NCI-H2171 (cell line): ENCODE measurements around the gene XRCC3.
"Not testable (repeated sequence)": the region's sequence is repeated elsewhere in the genome, so short reads cannot be mapped to it uniquely, and the experiment has no call there.

Experiments used
- DNase-seq: peaks from one replicate; lab custom pipeline; 2025; lab: John Stamatoyannopoulos, UW

XRCC3 gene

GRCh38 chr14:103693515-103693914 is 21.7 kb downstream of the XRCC3 start:
- DNase-seq = no peak

GRCh38 chr14:103692871-103693270 is 22.4 kb downstream of the XRCC3 start:
- DNase-seq = no peak

- DNase-seq = no peak
These were observed 23.1 kb downstream of the XRCC3 start for GRCh38 chr14:103692159-103692558.

GRCh38 chr14:103691655-103692054 is 23.6 kb downstream of the XRCC3 start:
- DNase-seq = not testable (repeated sequence)

- DNase-seq = no peak
These were observed 24.9 kb downstream of the XRCC3 start for GRCh38 chr14:103690332-103690731.

GRCh38 chr14:103688906-103689902 is 26.0 kb downstream of the XRCC3 start:
- no peak for DNase-seq

GRCh38 chr14:103688441-103688840 is 26.8 kb downstream of the XRCC3 start:
- no peak for DNase-seq

- DNase-seq = no peak
These were observed 27.5 kb downstream of the XRCC3 start for GRCh38 chr14:103687712-103688111.

- DNase-seq = no peak
These were observed 28.3 kb downstream of the XRCC3 start for GRCh38 chr14:103686831-103687485.

- no peak for DNase-seq
These were observed 29.7 kb downstream of the XRCC3 start for GRCh38 chr14:103685276-103686211.

- no peak for DNase-seq
These were observed 30.4 kb downstream of the XRCC3 start for GRCh38 chr14:103684871-103685270.

- no peak for DNase-seq
These were observed 30.8 kb downstream of the XRCC3 start for GRCh38 chr14:103684471-103684870.

- no peak for DNase-seq
These were observed 32.1 kb downstream of the XRCC3 start for GRCh38 chr14:103683139-103683538.

- no peak for DNase-seq
These were observed 34.6 kb downstream of the XRCC3 start for GRCh38 chr14:103680491-103681231.

GRCh38 chr14:103679351-103679750 is 35.9 kb downstream of the XRCC3 start:
- DNase-seq = no peak

GRCh38 chr14:103676881-103677675 is 38.2 kb downstream of the XRCC3 start:
- DNase-seq = no peak

GRCh38 chr14:103675957-103676356 is 39.3 kb downstream of the XRCC3 start:
- no peak for DNase-seq

GRCh38 chr14:103671911-103672310 is 43.3 kb downstream of the XRCC3 start:
- no peak for DNase-seq

- no peak for DNase-seq
These were observed 45.9 kb downstream of the XRCC3 start for GRCh38 chr14:103669370-103669769.

- DNase-seq = no peak
These were observed 47.1 kb downstream of the XRCC3 start for GRCh38 chr14:103668117-103668516.
